Muscle of arm (tissue), 14 donors: ENCODE results near the gene SHC1. TPM values are rescaled to one million over a fixed set of nuclear protein-coding genes. Genes with fewer than 3 reads are reported as not detected.

Experiments
- DNase-seq: peaks from one replicate; pipeline ENCODE4 v3.0.0-alpha.2; 2013
- long read RNA-seq, 11 donors: transcript quantifications; one replicate each; lab custom pipeline, GENCODE V29; 2026
- polyA plus RNA-seq, 12 donors: library from polyadenylated mRNA; unstranded; fragments of 120-200 nt; gene quantifications; one replicate each; pipeline ENCODE4 v1.2.1, GENCODE V29; 2013; ENCODE audit not compliant: insufficient read length in 12 of 12

The SHC1 gene, protein sequence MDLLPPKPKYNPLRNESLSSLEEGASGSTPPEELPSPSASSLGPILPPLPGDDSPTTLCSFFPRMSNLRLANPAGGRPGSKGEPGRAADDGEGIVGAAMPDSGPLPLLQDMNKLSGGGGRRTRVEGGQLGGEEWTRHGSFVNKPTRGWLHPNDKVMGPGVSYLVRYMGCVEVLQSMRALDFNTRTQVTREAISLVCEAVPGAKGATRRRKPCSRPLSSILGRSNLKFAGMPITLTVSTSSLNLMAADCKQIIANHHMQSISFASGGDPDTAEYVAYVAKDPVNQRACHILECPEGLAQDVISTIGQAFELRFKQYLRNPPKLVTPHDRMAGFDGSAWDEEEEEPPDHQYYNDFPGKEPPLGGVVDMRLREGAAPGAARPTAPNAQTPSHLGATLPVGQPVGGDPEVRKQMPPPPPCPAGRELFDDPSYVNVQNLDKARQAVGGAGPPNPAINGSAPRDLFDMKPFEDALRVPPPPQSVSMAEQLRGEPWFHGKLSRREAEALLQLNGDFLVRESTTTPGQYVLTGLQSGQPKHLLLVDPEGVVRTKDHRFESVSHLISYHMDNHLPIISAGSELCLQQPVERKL
- polyA plus RNA-seq: 100 to 1,000 TPM in 1 of 12 donors, 10 to 100 TPM in 10, not detected in 1; 66.6 to 136 (median 92.4) TPM
- long read RNA-seq, donor 1, transcript SHC1-210 (12 exons, 3,481 nt): major isoform, 5 of 156 reads
- long read RNA-seq, donor 1, partial matches to known transcripts: 135 of 156 reads
- long read RNA-seq, donor 1, other reads (novel, unspliced or antisense): 11 of 156 reads
- long read RNA-seq, donor 2, transcript SHC1-210 (12 exons, 3,481 nt): major isoform, 13 of 31 reads
- long read RNA-seq, donor 2, partial matches to known transcripts: 7 of 31 reads
- long read RNA-seq, donor 2, other reads (novel, unspliced or antisense): 0 of 31 reads
- long read RNA-seq, donor 3, partial matches to known transcripts: 0 of 5 reads
- long read RNA-seq, donor 3, other reads (novel, unspliced or antisense): 0 of 5 reads
- long read RNA-seq, donor 4, partial matches to known transcripts: 0 of 2 reads
- long read RNA-seq, donor 4, other reads (novel, unspliced or antisense): 0 of 2 reads
- long read RNA-seq, donor 5, transcript SHC1-202 (12 exons, 3,472 nt): minor isoform, 6 of 28 reads
- long read RNA-seq, donor 5, transcript SHC1-210 (12 exons, 3,481 nt): major isoform, 12 of 28 reads
- long read RNA-seq, donor 5, partial matches to known transcripts: 7 of 28 reads
- long read RNA-seq, donor 5, other reads (novel, unspliced or antisense): 0 of 28 reads
- long read RNA-seq, donor 6, partial matches to known transcripts: 0 of 7 reads
- long read RNA-seq, donor 6, other reads (novel, unspliced or antisense): 0 of 7 reads
- long read RNA-seq, donor 7, partial matches to known transcripts: 0 of 8 reads
- long read RNA-seq, donor 7, other reads (novel, unspliced or antisense): 0 of 8 reads
- long read RNA-seq, donor 8, transcript SHC1-210 (12 exons, 3,481 nt): major isoform, 10 of 34 reads
- long read RNA-seq, donor 8, partial matches to known transcripts: 10 of 34 reads
- long read RNA-seq, donor 8, other reads (novel, unspliced or antisense): 8 of 34 reads
- long read RNA-seq, donor 9, transcript SHC1-202 (12 exons, 3,472 nt): major isoform, 5 of 101 reads
- long read RNA-seq, donor 9, partial matches to known transcripts: 0 of 101 reads
- long read RNA-seq, donor 9, other reads (novel, unspliced or antisense): 93 of 101 reads
- long read RNA-seq, donor 10, partial matches to known transcripts: 0 of 9 reads
- long read RNA-seq, donor 10, other reads (novel, unspliced or antisense): 0 of 9 reads
- long read RNA-seq, donor 11, transcript SHC1-210 (12 exons, 3,481 nt): major isoform, 7 of 29 reads
- long read RNA-seq, donor 11, transcript SHC1-205 (13 exons, 3,062 nt): minor isoform, 5 of 29 reads
- long read RNA-seq, donor 11, partial matches to known transcripts: 12 of 29 reads
- long read RNA-seq, donor 11, other reads (novel, unspliced or antisense): 5 of 29 reads

DNA sequence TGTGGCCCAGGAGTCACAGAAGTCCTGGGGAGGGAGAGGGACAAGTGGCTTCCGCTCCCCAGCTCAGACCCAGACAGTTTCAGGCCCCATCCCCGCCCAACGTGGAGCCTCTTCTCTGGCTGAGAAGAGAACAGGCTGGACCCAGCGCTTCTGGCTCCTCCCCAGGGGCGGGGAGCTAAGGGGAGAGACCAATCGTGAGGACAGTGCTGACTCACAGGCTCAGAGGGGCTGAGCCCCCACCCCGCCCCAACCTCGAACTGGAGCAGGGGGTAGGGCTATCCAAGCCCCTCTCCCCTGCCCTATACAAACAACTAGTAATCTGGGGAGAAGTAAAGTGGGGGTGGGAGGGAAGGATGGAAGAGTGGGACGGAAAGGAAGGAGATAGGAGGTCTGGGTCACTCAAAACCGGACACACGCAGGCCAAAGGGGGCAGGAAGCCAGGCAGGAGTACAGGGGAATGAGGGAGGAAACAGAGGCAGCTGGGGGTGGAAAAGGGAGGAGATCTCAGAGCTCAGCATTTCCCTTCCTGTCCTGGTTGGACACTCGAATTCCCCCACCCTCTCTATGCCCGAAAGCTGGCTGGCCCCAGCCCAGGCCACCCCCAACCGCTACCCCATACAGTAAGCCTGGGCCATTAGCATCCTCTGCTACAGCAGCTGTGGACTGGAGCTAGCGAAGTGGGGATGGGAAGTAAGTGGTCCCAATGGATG lies at the start of gene SHC1:
Gene SHC1, minus strand, starts transcription at position 117 of the 710 bp plus-strand sequence. CDS start 221 bp downstream, outside the sequence.
- DNase-seq: peak; percentile 97

DNA sequence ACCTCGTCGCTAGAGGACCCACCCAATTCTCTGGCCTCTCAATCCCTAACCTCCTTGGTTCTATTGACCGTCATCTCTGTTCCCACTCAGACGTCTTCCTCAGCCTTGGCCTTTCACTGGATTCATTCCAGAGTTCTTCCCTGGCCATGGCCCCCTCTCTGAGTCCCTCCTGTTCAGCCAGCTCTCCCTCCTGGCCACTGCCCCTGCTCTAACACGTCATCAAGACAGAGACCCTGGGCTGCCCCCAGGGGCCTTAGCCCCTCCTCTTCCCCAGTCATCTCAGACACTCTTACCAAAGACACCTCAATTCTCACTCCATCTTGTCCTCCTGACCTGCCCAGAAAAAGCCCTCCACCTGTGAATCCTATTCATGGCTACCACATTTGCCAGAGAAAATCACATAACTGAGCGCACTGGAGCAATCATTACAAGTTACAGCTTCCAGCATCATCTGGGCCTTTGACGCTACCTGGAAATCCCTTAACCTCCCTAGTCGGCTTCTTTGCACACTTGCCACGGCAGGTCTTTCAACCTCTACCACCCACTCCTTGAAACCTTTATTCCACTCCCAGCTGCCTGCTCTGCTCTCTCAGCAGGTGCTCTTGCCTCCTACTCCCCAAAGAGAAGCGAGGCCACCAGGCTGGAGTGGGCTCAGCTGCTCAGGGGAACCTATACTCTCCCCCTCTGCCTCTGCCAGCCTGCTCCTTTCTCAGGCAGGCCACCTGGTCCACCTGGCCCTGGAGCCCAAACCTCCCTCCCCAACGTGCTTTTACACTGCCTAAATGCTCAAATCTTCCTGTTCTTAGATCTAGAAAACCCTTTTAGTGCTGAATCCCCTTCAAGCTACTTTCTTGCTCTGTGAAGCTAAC lies 49.1 kb upstream of the SHC1 start:
- DNase-seq: no peak

DNA sequence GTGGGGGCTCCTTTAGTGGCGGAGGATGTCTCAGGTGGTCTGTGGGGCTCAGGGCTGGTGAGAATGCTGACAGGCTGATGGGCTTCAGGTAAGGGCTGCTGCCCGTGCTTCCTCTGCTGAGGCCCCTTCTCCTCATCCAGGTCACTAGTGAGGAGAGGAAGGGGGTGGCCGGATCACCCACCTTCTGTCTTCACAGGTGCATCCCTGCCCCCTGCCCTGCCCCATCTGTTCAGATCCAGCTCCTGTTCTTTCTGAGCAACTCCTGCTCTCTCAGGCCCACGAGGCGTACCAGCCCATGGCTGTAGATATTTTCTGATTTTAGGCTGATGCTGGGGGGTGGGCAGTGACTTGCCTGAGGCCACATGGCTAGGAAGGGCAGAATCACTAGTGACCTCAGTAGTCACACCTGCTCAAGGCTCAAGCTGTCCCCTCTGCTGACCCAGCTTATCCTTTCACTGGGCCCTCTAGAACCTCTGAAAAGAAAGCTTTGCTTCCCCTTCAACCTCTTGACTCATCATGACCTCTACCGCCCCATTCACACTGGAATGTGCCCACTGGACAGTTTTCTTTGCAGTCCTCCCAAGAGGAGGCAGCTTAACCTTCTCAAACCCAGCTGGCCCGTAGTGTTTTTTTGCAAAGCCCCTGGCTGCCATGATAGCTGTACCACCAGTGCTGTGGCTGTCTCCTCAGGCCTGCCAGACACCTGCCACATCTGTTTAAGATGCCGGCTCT lies 48.2 kb upstream of the SHC1 start:
- DNase-seq: no peak

DNA sequence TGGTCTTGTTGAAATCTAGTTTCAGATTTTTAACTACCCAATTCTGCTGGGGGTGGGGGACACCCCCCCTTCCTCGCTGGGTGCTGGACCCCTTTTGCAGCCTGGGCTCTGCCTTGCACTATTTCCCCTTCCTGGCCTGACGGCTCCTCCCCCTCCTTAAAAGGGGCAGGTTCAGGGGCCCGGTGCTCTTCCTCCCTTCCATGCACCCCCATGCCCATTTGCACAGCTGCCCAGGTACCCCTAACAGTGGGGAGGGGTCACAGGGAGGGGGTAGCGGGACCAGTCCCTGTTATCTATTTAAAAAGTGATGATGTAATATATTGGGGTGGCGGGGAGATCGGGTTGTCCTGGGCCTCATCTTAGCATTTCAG lies 47.4 kb upstream of the SHC1 start:
- no peak for DNase-seq

DNA sequence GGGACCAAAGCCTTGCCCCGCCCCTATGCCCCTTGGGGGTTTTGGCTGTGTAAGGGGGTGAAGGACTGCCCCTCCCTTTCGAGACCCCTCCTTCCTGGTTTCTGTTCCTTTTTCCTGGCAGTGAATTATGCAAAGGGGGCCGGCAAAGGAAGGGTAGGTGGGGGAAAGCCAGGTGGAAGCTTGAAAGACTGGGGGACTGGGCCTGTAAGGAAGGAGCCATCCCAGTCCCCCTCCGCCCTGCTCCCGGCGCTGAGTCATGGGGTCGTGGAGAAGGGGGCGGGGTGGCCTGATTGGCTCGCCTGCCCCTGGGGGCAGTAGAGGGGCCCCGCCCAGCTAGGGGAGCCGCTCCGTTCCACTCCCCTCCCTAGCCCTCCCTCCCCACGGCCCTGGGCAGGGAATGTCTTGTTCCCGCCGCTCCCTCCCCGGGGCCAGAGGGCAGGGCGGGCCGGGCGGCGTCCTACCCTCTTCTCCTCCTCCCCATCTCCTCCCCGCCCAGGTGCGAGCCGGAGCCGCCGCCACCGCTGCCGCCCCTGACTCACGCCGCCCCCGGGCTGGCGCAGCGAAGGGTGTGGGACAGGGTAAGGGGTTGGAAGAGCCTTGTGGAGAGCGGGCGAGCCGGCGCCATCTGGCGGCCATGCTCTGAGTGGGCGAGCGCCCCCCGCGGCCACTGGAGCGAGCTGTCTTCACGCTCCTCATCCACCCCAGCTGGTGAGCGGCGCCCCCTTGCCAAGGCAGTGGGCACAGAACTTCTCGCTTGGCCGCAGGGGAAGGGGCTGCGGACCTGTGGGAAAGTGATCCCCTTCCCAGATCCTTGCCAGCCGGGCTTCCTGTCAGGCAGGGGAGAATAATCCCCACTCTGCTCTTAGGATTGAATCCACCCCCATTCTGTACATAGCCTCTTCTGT lies 46.7 kb upstream of the SHC1 start:
- DNase-seq: peak; percentile 86

DNA sequence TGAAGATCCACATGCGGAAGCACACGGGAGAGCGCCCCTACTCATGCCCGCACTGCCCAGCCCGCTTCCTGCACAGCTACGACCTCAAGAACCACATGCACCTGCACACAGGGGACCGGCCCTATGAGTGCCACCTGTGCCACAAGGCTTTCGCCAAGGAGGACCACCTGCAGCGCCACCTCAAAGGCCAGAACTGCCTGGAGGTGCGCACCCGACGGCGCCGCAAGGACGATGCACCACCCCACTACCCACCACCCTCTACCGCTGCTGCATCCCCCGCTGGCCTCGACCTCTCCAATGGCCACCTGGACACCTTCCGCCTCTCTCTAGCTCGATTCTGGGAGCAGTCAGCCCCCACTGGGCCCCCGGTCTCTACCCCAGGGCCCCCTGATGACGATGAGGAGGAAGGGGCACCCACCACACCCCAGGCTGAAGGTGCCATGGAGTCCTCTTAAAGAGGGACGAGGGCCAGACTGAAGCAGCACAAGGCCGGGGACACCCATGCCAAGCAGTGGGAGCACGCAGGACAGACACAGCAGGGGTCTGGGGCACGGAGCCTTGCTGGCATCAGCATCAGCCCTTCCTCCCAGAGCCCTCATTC lies 45.8 kb upstream of the SHC1 start:
- no peak for DNase-seq

DNA sequence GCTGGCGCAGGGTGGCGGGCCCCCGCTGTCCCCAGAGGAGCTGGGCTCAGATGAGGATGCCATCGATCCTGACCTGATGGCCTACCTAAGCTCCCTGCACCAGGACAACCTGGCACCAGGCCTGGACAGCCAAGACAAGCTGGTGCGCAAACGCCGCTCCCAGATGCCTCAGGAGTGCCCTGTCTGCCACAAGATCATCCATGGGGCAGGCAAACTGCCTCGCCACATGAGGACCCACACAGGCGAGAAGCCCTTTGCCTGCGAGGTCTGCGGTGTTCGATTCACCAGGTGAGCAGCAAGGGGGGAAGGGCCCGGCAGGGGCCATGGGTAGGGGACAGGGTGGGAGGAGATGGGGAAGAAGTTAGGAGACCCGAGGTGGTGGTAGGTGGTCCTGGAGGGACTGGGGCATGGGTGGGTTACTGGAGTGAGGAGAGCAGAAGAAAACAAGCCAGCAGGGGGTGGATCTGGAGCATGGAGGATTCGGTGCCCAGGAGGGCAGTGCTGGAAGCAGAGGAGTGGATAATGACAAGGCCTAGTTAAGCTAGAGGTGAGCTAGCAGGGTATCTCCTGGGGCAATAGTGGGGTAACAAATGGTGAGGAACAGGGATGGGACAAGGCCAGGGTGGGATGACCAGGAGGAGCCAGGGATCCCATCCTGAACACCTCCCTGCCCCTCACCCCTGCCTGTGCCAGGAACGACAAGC lies 45.1 kb upstream of the SHC1 start:
- no peak for DNase-seq

DNA sequence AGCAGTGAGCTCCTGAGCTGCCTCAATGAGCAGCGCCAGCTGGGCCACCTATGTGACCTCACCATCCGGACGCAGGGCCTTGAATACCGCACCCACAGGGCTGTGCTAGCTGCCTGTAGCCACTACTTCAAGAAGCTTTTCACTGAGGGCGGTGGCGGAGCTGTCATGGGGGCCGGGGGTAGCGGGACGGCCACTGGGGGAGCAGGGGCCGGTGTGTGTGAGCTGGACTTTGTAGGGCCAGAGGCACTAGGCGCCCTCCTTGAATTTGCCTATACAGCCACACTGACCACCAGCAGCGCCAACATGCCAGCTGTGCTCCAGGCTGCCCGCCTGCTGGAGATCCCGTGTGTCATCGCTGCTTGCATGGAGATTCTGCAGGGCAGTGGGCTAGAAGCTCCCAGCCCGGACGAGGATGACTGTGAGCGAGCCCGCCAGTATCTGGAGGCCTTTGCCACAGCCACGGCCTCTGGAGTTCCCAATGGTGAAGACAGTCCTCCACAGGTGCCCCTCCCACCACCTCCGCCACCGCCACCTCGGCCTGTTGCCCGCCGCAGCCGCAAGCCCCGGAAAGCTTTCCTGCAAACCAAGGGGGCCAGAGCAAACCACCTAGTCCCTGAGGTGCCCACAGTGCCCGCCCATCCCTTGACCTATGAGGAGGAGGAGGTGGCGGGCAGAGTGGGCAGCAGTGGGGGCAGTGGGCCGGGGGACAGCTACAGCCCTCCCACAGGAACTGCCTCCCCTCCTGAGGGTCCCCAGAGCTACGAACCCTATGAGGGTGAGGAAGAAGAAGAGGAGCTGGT lies 44.4 kb upstream of the SHC1 start:
- DNase-seq: no peak

DNA sequence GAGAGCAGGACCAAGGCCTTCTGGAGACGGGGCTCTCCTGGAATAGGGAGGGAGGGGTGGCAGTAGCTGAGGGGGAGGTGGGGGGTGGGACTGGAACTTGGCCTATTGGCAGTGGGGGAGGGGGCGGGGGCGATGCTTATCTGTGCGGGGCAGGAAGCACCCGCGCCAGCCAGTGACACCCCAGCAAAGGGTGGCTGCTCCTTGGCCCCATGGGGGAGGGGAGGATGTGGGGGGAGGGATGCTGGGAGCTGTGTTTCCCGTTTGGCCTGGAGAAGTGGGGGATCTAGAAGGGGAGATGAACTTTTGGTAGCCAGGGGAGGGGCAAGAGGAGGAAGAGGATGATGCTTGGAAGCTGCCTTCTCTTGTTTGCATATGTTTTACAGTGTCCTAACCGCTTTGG lies 43.1 kb upstream of the SHC1 start:
- no peak for DNase-seq

DNA sequence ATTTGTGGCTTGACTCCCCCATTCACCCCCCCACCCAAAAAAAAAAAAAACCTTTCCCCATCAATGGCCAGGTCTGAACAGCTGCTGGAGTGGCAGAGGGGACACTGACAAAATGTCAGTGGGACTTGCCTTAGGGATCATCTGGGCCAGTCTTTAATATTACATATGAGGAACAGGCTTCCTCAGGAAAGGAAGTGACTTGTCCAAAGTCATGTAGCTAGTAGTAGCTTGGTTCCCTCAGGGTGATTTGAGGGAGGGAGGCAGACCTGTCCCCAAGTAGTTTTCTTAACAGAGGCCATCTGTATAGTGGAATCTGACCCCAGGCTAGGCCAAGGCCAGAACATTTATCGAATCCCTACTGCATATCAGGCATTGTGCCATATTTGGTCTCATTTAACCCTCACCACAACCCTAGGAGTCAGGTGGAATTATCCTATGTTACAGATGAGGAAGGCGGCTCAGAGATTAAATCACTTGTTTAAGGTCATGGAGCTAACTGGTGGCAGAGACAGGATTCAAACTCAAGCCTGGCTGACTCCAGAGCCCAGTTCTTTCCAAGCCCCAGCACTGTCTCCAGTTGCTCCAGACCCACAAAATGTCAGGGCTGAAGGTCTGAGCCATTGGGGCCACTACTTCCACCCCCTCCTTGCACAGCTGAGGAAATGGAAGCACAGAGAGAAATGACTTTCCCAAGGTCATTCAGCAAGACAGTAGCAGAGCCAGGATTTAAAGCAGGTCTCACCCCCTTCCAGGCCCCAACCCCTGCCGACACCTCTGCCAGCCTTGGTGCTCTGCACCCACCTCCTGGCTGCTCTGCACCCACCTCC lies 42.4 kb upstream of the SHC1 start:
- DNase-seq: no peak

DNA sequence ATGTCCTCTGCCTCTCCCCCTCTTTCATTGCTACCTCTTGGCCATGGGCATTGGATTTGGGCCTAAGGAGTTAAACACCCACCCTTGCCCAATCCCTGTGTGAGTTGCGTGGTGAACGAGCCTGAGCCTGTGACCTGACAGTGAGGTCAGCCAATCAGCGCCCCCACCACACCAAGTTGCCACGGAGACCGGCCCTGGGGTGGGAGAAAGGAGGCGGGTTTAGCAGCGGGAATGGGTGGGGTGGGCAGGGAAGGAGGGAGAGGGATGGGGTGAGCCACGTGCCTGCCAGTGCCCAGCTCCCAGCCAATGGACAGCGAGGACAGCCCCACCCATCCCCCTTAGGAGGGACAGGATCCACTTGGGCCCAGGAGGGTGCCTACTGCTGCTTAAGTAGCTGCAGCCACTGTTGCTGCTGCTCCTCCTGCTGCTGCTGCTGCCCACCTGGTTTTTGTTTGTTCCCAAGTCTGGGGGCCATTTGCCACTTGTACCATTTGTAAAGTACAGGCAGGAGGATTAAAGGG lies 41.5 kb upstream of the SHC1 start:
- DNase-seq: no peak

DNA sequence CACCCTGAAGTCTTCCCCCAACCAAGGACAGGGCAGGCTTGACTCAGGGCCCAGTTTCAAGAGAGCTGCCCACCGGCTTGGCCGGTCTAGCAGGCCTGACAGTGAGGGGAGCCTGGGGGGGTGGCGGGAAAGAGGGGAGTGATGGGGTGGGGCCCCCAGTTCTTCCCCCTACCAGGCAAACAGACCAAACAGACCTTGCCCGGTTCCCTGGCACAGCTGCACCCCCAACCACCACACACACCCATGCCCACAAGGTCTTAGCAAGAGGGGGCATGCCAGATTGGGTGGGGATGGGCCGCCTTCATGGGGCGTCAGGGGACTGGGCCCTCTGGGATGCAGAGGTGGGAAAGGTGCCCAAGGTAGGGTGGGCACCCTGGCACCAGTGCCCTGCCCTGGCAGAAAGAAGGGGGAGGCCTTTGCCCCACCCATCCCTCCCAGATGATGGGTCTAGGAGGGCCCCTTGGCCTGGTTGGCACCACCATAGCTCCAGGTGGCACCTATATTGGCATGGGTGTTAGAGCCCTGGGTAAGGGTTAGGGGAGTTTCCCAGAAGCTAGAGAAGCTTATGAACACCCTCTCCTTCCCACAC lies 41.0 kb upstream of the SHC1 start:
- no peak for DNase-seq

DNA sequence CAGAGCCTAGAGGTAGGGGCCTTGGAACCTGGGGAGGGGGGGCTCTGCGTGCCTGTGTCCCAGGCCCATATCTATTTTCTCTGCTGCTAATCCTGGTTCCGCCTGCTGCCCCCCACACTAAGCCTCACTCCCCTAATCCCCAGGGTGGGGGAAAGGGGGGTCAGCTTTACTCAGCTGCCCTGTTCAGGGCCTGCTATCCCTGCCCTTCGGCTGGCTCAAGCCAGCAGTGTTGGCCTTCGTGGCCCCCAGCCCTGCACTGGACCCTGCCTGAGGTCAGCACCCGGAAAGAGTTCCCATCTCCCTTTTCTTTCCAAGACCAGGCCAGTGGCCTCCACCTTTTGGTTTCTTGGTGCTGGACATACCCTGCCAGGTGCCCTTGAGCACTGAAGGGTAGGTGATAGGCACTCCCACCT lies 40.5 kb upstream of the SHC1 start:
- no peak for DNase-seq
